H9 (cell line): ENCODE data around the gene MYCN. TPM values are rescaled to one million over a fixed set of nuclear protein-coding genes. Genes with fewer than 3 reads are reported as not detected.

ENCODE experiments used
- DNase-seq: peaks from one replicate; pipeline ENCODE4 v3.0.0-alpha.2; 2017
- H2AFZ ChIP-seq: one replicate; pipeline ENCODE4 v1.6.1; 2013; ENCODE audit warnings: mild to moderate bottlenecking, low read length, control low read depth, moderate library complexity
- H2AK5ac ChIP-seq: 2 replicates; pipeline ENCODE4 v1.6.1; 2013; ENCODE audit warnings: low read length, control low read depth, mixed read lengths; ENCODE audit not compliant: insufficient read length
- H2BK120ac ChIP-seq: one replicate; pipeline ENCODE4 v1.6.1; 2013; ENCODE audit warnings: low read depth, mild to moderate bottlenecking, low read length, control low read depth, inconsistent platforms; ENCODE audit not compliant: poor library complexity, severe bottlenecking
- H2BK12ac ChIP-seq: 2 replicates; pipeline ENCODE4 v1.6.1; 2013; ENCODE audit warnings: low read length, control low read depth, mixed read lengths, low read depth; ENCODE audit not compliant: insufficient read length
- H2BK15ac ChIP-seq: 2 replicates; pipeline ENCODE4 v1.6.1; 2013; ENCODE audit warnings: low read depth, low read length, control low read depth
- H2BK20ac ChIP-seq: one replicate; pipeline ENCODE4 v1.6.1; 2013; ENCODE audit warnings: low read depth, mild to moderate bottlenecking, low read length, control low read depth, inconsistent platforms; ENCODE audit not compliant: poor library complexity, severe bottlenecking
- H2BK5ac ChIP-seq: 2 replicates; pipeline ENCODE4 v1.6.1; 2013; ENCODE audit warnings: low read length, control low read depth, mixed read lengths; ENCODE audit not compliant: insufficient read length
- H3K14ac ChIP-seq: 2 replicates; pipeline ENCODE4 v1.6.1; 2013; ENCODE audit warnings: low read length, control low read depth; ENCODE audit not compliant: insufficient read depth
- H3K18ac ChIP-seq: 2 replicates; pipeline ENCODE4 v1.6.1; 2013; ENCODE audit warnings: low read depth, mild to moderate bottlenecking, mixed read lengths, low read length, control low read depth; ENCODE audit not compliant: insufficient read length
- H3K23ac ChIP-seq: 2 replicates; pipeline ENCODE4 v1.6.1; 2013; ENCODE audit warnings: low read length, control low read depth, mixed read lengths, low read depth; ENCODE audit not compliant: insufficient read length
- H3K23me2 ChIP-seq: 2 replicates; pipeline ENCODE4 v1.6.1; 2013; ENCODE audit warnings: low read depth, mild to moderate bottlenecking, mixed read lengths, low read length, control low read depth; ENCODE audit not compliant: insufficient read length, poor library complexity, severe bottlenecking
- H3K27ac ChIP-seq: 2 replicates; pipeline ENCODE4 v1.5.1; 2013; ENCODE audit warnings: low read length, control low read depth, mixed read lengths, low read depth; ENCODE audit not compliant: insufficient read length
- H3K27me3 ChIP-seq: 2 replicates; pipeline ENCODE4 v1.6.1; 2013; ENCODE audit warnings: low read length, control low read depth, inconsistent platforms; ENCODE audit not compliant: insufficient read depth
- H3K4ac ChIP-seq: 2 replicates; pipeline ENCODE4 v1.6.1; 2013; ENCODE audit warnings: low read depth, mild to moderate bottlenecking, control low read depth, inconsistent platforms, low read length, moderate library complexity
- H3K4me1 ChIP-seq: 2 replicates; pipeline ENCODE4 v1.6.1; 2013; ENCODE audit warnings: low read length, control low read depth, inconsistent platforms; ENCODE audit not compliant: insufficient read depth
- H3K4me2 ChIP-seq: 2 replicates; pipeline ENCODE4 v1.6.1; 2013; ENCODE audit warnings: low read length, control low read depth, mixed read lengths; ENCODE audit not compliant: insufficient read length, insufficient read depth
- H3K56ac ChIP-seq: 2 replicates; pipeline ENCODE4 v1.6.1; 2013; ENCODE audit warnings: low read depth, mild to moderate bottlenecking, mixed read lengths, low read length, control low read depth; ENCODE audit not compliant: insufficient read length
- H3K79me1 ChIP-seq: 2 replicates; pipeline ENCODE4 v1.6.1; 2013; ENCODE audit warnings: low read depth, mild to moderate bottlenecking, moderate library complexity, low read length, control low read depth, inconsistent platforms; ENCODE audit not compliant: insufficient read depth, poor library complexity, severe bottlenecking
- H3K79me2 ChIP-seq: 2 replicates; pipeline ENCODE4 v1.6.1; 2013; ENCODE audit warnings: low read length, control low read depth, inconsistent platforms; ENCODE audit not compliant: insufficient read depth
- H3K9ac ChIP-seq: 2 replicates; pipeline ENCODE4 v1.6.1; 2013; ENCODE audit warnings: low read length, control low read depth, mixed read lengths; ENCODE audit not compliant: insufficient read length; ENCODE audit errors: extremely low read depth
- H3K9me3 ChIP-seq: one replicate; pipeline ENCODE4 v1.6.1; 2013; ENCODE audit warnings: low read depth, low read length, inconsistent platforms; ENCODE audit not compliant: control insufficient read depth
- H3T11ph ChIP-seq: one replicate; pipeline ENCODE4 v1.6.1; 2013; ENCODE audit warnings: mild to moderate bottlenecking, low read length, control low read depth, inconsistent platforms
- H4K20me1 ChIP-seq: one replicate; pipeline ENCODE4 v1.6.1; 2013; ENCODE audit not compliant: control insufficient read depth, insufficient read length, insufficient read depth
- H4K5ac ChIP-seq: 2 replicates; pipeline ENCODE4 v1.6.1; 2013; ENCODE audit warnings: low read depth, mild to moderate bottlenecking, mixed read lengths, low read length, control low read depth; ENCODE audit not compliant: insufficient read length
- H4K8ac ChIP-seq: replicated peaks from 2 replicates; pipeline ENCODE4 v1.6.1; 2013; ENCODE audit warnings: low read length, control low read depth, mixed read lengths, low read depth; ENCODE audit not compliant: insufficient read length
- H4K91ac ChIP-seq: 2 replicates; pipeline ENCODE4 v1.6.1; 2013; ENCODE audit warnings: low read depth, mild to moderate bottlenecking, moderate library complexity, mixed read lengths, low read length, control low read depth; ENCODE audit not compliant: insufficient read length
- H3K27ac Mint-ChIP-seq, 3 experiments: 2 replicates in 2 of 3; 3 replicates in 1 of 3; pipeline ENCODE4 v1.8.0; 2020 to 2021; ENCODE audit warnings: mixed read lengths in 3 of 3, mild to moderate bottlenecking in 1 of 3, moderate library complexity in 1 of 3
- H3K27me3 Mint-ChIP-seq: 2 replicates; pipeline ENCODE4 v1.8.0; 2021; ENCODE audit warnings: low read depth, mild to moderate bottlenecking, moderate library complexity, mixed read lengths
- H3K36me3 Mint-ChIP-seq, 3 experiments: 2 replicates in 2 of 3; 3 replicates in 1 of 3; pipeline ENCODE4 v1.8.0; 2020 to 2021; ENCODE audit warnings: low read depth in 3 of 3, mixed read lengths in 3 of 3; ENCODE audit not compliant: insufficient read depth in 1 of 3
- H3K4me1 Mint-ChIP-seq, 2 experiments: 2 replicates each; pipeline ENCODE4 v1.8.0; 2020; ENCODE audit warnings: mixed read lengths in 2 of 2
- H3K4me3 Mint-ChIP-seq, 2 experiments: 2 replicates in 1 of 2; 3 replicates in 1 of 2; pipeline ENCODE4 v1.8.0; 2020 to 2021; ENCODE audit warnings: mild to moderate bottlenecking in 2 of 2, mixed read lengths in 2 of 2, moderate library complexity in 1 of 2
- H3K9me3 Mint-ChIP-seq, 2 experiments: 2 replicates in 1 of 2; 3 replicates in 1 of 2; pipeline ENCODE4 v1.8.0; 2020; ENCODE audit warnings: mild to moderate bottlenecking in 2 of 2, mixed read lengths in 2 of 2, moderate library complexity in 1 of 2
- WGBS: extraction: QIAGEN DNeasy Blood & Tissue Kit; methylation state at CpG from one replicate; pipeline ENCODE4 v1.1.7; 2013; ENCODE audit warnings: missing lambda C conversion rate, low lambda C conversion rate, mixed read lengths; ENCODE audit not compliant: insufficient read length; ENCODE audit errors: extremely low coverage; 5-methylcytosine and 5-hydroxymethylcytosine counted together
- total RNA-seq: library from RNA; stranded (reverse); gene quantifications from 2 replicates; pipeline ENCODE4 v1.2.1, GENCODE V29; 2021
- TF ChIP-seq, protein P1 (sequence below): fragments of 200-600 bp; sonication (generic); conservative IDR thresholded peaks from 3 replicates; pipeline ENCODE4 v1.8.0; 2021; ENCODE audit warnings: antibody characterized with exemption, mild to moderate bottlenecking

Gene MYCN
- total RNA-seq, 1 experiment from 2014 or later: 100.0 TPM

DNA sequence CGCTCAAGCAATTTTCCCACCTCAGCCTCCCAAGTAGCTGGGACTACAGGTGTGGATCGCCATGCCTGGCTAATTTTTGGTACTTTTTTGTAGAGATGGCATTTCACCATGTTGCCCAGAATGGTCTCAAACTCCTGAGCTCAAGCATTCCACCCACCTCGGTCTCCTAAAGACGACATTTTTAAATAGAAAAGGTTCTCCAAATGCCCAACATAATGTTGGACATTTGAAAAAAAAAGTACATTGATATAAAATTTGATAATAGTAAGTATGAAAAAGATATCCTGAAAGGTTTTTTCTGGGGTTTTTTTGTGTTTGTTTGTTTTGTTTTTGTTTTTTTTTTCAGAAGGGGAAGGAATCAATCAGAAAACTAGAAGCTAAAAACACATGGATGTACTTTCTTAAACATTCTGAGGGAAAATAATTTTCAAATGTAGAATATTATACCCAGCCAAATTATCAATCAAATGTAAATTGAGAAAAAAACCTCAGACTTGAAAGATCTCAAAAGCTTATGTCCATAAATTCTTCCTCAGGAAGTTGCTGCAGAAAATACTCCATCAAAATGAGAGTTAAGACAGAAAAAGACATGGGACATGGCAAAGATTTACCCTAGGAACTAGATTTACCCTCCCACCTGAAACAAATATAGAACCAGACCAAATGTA lies 42.8 kb upstream of the MYCN start:
- no peak overlapping the region for H3K27ac Mint-ChIP-seq
- DNase-seq: no peak
- H3T11ph ChIP-seq: no peak overlapping the region
- no peak overlapping the region for H4K5ac ChIP-seq
- no peak overlapping the region for H2BK12ac ChIP-seq
- H2AK5ac ChIP-seq: no peak overlapping the region
- no peak overlapping the region for H2BK5ac ChIP-seq
- no peak overlapping the region for H3K27ac ChIP-seq
- H3K4me1 ChIP-seq: peaks cover 5% of the 10 kb centered on the region; the same call in 1 of the 2 replicates
- no peak overlapping the region for H3K4me3 Mint-ChIP-seq
- no peak overlapping the region for H3K14ac ChIP-seq
- WGBS: no CpG with 5 or more reads among the region's 4 CpGs
- H3K79me1 ChIP-seq: no peaks in the 10 kb centered on the region
- no peaks in the 10 kb centered on the region for H4K20me1 ChIP-seq
- H2AFZ ChIP-seq: no peak overlapping the region
- no peak overlapping the region for H2BK120ac ChIP-seq
- no peak overlapping the region for H2BK20ac ChIP-seq
- no peak overlapping the region for H3K56ac ChIP-seq
- H3K18ac ChIP-seq: no peak overlapping the region
- no peak overlapping the region for H3K23ac ChIP-seq
- H4K8ac ChIP-seq: no peak overlapping the region
- H3K4ac ChIP-seq: no peak overlapping the region
- H3K79me2 ChIP-seq: no peaks in the 10 kb centered on the region
- no peak overlapping the region for H2BK15ac ChIP-seq
- no peak overlapping the region for H4K91ac ChIP-seq
- no peaks in the 10 kb centered on the region for H3K27me3 ChIP-seq
- H3K36me3 Mint-ChIP-seq: peaks cover 8 to 18% (median 14%) of the 10 kb centered on the region in 3 experiments
- no peaks in the 10 kb centered on the region for H3K23me2 ChIP-seq
- TF ChIP-seq, protein P1, sequence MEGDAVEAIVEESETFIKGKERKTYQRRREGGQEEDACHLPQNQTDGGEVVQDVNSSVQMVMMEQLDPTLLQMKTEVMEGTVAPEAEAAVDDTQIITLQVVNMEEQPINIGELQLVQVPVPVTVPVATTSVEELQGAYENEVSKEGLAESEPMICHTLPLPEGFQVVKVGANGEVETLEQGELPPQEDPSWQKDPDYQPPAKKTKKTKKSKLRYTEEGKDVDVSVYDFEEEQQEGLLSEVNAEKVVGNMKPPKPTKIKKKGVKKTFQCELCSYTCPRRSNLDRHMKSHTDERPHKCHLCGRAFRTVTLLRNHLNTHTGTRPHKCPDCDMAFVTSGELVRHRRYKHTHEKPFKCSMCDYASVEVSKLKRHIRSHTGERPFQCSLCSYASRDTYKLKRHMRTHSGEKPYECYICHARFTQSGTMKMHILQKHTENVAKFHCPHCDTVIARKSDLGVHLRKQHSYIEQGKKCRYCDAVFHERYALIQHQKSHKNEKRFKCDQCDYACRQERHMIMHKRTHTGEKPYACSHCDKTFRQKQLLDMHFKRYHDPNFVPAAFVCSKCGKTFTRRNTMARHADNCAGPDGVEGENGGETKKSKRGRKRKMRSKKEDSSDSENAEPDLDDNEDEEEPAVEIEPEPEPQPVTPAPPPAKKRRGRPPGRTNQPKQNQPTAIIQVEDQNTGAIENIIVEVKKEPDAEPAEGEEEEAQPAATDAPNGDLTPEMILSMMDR: no peak
- no peaks in the 10 kb centered on the region for H3K9me3 ChIP-seq
- H3K9ac ChIP-seq: no peak overlapping the region
- peaks cover 16 to 26% of the 10 kb centered on the region in 2 experiments; a peak in 4 of 5 replicates for H3K9me3 Mint-ChIP-seq
- no peaks in the 10 kb centered on the region for H3K27me3 Mint-ChIP-seq
- H3K4me1 Mint-ChIP-seq: peaks cover 19 to 26% of the 10 kb centered on the region in 2 experiments
- H3K4me2 ChIP-seq: no peak overlapping the region
